ENCODE data around the gene OPTC.
"Not testable (repeated sequence)": the region's sequence is repeated elsewhere in the genome, so short reads cannot be mapped to it uniquely, and the experiment has no call there.

Gene OPTC

DNA sequence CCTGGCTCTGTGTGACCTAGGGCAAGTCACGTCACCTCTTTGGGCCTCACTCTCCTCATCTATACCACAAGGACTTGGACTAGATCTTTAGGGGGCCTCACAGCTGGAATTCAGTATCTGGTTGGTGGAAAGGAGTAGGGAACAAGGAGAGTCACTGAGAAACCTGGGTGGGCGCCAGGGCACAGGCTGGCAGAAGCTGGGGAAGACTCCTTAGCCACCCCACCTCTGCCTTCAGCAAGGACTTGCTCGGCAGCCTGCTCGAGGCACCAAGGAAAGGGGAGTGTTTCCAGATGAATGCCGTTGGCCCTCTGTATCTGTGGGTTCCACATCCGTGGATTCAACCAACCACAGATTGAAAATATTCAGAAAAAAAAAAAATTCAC is 1.2 kb upstream of the OPTC start:
- no peak for DNase-seq

DNA sequence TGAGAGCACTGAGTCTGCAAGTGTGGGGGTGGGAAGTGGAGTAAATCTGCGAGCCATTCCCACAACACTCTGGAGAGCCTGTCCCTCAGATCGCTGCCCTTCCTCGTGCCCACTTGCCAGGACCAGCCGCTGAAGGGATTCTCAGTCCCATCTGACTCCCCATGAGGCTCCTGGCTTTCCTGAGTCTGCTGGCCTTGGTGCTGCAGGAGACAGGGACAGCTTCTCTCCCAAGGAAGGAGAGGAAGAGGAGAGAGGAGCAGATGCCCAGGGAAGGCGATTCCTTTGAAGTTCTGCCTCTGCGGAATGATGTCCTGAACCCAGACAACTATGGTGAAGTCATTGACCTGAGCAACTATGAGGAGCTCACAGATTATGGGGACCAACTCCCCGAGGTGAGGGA is 1.9 kb downstream of the OPTC start:
- no peak for DNase-seq

DNA sequence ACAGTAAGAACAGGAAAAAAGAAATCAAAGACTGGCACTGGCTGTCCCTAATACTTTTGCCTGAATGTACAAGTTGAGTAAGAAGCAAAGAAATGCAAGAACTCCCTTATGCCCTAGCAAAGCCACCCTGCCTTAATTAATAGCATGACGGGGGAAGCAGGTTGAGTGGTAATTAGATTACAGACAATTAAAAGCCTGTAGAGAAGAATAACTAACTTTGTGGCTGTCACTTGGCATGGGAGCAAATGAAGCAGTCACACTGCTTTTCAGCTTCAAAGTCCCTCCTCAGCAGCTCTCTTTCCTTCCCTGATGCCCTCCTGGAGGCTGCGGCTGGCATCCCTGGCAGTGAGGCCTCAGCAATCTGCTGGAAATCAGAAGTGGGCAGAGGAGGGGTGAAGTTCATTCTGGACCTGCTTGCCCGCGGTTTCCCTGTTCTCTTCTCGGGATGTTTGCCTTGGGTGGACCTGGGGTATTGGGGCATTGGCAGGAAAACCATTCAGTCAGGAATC is 3.4 kb downstream of the OPTC start:
- DNase-seq, result no peak

DNA sequence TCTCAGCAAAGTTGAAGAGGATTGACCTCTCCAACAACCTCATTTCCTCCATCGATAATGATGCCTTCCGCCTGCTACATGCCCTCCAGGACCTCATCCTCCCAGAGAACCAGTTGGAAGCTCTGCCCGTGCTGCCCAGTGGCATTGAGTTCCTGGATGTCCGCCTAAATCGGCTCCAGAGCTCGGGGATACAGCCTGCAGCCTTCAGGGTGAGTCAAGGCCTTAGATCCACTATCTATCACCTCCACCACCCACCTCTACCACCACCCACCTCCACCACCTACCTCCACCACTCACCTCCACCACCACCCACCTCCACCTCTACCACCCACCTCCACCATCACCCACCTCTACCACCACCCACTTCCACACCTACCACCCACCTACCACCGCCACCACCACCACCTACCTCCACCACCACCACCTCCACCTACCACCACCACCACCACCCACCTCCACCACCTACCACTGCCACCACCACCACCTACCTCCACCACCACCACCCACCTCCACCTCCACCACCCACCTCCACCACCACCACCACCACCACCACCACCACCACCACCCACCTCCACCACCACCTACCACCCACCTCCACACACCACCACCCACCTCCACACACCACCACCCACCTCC is 5.8 kb downstream of the OPTC start:
- no peak for DNase-seq

DNA sequence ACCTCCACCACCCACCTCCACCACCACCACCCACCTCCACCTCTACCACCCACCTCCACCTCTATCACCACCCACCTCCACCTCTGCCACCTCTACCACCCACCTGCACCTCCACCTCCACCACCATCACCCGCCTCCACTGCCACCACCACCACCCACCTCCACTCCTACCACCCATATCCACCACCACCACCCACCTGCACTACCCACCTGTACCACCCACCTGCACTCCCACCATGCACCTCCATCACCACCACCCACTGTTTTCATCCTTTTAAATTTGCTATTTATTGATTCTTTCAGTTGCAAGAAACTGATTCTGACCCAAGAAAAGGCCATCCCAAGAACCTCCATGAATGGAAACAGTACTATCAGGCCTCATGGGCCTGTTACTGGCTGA is 6.3 kb downstream of the OPTC start:
- no peak for DNase-seq

DNA sequence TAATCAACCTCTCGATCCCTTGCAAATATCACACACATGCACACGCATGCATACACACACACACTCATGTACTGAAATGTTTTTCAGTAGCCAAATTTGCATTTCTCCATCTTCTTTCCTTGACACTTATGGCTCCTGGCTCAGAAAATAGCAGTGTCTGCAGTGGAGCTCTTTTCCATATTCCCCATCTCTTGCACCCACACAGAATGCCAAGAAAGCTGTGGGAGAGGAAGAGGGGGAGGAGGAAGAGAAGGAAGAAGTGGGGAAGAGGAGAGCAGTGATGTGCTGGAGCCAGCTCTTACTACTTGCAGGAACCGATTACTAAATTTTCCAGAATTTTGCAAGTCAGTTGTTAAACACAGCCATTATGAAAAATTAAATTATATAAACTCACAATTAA is 9.9 kb downstream of the OPTC start:
- DNase-seq, result no peak

DNA sequence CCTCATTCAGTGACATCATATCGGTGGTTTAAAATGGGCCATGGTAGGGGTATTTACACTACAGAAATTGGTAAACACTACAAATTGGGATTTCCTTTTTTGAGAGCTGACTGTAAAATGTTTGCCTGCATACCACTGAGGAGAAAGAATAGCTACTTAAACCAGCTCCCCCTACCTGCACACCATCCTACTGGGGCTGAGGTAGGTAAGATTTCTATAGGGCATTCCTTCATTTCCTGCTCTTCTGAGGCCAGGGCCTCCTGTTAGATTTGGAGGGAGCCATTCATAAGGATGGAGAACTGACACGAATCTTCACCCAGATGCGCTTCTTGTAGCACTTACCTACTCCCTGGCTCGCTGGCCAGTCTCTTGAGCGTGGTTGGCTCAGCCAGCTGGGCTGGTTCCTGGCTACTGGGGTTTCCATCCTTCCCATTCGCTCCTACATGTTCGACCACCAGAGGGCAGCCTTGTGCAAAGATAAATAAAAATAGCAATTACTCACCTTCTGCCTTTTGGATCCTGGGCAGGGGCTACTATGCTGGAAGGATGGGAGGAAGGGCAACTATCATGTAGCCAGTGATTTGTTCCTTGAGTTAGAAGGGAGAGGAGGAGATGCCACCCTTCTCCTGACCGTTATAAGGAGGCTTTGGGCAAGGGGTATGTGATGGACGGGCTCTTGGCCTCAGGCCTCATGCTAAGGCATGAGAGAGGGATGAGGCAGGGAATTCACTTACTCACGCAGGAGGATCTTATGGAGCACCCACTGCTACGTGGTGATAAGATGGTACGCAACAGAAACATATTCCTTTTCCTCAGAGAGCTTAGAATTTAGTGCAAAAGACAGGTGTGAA is 10.7 kb downstream of the OPTC start:
- peak; percentile 74 for DNase-seq

DNA sequence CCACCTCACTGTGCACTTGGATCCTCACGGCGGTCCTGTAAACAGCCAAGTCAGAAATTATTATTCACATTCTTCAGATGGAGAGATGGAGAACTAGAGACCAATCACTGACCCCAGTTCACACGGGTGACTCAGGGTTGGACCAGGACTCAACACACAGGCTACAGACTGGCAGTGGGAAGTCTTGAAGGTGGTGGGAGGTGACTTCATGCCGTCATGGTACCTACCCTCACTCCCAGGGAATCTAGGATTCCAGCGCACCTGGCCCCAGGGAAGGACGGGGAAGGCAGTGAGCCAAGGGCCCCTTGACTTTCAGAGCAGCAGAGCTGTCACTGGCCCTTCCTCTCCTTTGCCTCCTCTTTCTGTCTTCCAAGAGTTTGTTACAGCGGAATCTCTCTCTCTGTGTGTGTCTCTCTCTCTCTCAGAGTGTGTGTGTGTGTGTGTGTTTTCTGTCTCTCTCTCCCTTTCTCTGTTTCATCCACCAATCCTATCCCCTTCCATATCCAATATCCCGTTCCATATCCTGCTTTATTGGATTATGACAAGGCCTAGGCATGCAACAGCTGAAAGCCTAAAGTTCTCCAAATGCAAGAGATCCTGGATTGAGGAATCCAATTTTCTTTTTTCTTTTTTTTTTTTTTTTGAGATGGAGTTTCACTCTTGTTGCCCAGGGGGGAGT is 11.7 kb downstream of the OPTC start:
- DNase-seq, result no peak

DNA sequence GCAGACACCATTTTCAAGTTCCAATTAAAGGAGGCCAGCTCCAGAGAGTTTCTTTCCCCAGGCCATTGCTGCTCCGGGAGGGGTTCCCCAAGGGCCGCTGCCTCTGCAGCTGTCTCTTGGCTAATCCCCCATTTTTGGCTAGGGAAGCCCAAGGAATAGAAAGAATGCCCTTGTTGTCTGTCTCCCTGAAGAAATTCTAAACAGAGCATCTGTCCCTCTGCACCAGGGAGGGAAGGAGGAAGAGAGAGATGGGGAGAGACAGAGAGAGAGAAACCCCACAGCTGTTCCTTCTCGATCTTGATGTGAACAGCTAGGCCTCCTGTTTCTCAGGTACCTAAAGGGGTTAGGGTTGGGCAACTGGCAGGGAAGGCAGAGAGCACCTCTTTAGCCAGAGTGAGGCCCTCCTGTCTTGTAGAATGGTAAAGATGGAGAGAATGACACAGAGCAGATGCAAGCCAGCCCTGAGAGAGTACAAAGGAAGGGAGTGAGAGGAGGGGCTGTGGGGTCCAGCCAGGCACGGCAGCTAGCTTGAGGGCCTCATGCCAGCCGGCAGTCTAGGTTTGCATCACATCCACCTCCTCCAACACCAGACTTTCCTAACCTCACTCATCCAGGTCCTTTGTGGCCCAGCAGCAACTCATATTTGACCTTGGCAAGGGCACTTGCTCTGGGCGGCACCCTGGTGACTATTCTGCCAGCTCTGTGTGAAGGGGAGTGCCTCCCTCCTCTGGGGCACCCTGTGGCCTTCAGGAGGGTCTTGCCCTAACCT is 13.1 kb downstream of the OPTC start:
- DNase-seq, result no peak

DNA sequence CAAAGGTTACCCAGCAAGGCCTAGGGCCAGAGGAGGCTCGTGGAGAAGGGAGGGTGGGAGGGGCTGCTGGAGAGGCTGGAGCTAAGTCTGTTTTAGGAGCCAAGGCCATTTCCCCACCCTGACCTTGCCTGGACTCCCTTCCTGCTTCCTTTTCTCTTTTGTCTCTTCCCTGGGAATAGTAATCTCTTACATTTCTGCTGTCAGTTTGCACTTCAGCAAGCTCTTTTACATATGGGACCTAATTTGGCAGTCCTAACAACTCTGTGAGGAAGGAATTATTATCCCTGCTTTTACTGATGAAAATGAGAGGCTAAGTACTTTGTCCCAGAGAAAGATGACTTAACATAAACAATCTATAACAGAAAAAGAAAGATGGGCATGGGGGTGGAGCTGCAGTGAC is 13.8 kb downstream of the OPTC start:
- DNase-seq, result no peak

DNA sequence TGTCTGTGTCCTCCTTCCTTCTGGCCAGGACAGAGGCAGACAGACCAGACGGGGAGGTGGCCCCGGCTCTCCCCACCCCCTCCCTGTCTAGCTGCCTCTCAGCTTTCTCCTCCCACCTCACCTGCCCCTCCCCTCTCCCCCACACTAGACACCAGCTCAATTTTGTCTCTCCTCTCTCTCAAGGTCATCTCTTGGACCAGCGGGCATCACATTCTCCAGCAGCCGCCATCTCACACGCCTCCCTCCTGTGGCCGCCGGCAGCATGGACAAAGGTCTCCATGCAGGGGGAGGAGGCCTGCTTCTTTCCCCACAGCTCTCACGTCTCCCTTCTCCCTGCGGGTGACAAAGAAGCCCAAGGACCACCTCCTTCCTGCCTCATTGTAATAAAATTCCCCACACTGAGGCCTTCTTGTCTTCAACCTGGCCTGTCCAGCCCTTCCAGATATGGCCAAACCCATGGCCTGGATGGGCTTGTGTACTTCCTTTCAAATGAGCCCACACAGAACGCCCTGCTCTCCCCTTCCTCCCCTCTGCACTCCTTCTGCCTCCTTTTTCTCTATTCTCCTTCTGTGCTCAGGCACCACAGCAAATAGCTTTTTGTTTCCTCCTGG is 14.6 kb downstream of the OPTC start:
- DNase-seq, result no peak

DNA sequence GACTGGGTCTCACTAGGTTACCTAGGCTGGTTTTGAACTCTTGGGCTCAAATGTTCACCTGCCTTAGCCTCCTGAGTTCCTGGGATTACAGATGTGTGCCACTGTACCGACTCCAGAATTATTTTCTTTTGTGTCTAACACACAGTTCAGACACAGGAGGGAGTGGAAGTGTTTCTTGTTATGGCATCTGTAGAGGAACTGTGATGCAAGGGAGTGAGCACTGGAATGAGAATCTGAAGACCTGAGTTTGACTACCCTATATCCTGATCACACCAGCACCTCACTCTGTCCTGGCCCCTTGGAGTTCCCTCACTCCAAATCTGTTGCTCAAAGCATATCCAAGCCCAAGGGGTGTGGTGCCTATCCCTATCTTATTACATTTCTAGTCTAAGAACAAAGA is 15.2 kb downstream of the OPTC start:
- DNase-seq, result no peak

DNA sequence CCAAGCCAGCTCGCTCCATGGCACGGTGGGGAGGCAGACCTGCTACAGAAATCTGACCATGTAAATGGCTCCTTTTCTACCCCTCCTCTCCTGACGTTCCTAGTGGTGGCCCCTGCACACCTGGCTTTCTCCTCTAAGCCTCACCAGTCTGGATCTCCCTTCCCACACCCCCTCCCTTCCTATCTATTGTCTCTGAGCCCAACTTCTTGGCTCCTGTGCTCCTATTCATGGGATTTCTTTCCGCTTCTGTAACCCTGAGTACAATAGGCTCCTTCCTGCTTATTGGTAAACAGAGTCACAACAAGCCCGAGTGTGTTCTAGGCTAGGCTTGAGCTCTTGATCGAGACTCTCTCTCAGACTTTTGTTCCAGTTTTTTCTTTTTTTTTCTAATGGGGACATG is 17.6 kb downstream of the OPTC start:
- no peak for DNase-seq

DNA sequence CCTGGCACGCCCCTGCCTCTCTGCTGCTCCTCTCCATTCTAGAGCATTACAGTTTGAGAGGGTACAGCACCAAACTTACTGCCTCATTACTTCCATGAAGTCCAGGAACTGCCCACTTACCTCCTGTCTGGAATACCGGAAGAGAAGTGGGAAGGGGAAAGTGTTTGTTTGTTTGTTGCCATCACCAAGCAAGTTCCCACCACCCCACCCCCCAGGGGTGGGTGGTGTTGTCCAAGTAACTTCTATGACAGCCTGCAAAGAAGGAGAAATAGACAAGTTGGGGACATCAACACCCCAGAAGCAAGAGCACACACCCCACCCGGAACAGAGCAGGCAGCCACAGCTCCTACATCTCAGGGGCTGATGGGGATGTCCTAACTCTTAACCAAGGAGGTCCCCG is 18.0 kb downstream of the OPTC start:
- DNase-seq, result no peak

DNA sequence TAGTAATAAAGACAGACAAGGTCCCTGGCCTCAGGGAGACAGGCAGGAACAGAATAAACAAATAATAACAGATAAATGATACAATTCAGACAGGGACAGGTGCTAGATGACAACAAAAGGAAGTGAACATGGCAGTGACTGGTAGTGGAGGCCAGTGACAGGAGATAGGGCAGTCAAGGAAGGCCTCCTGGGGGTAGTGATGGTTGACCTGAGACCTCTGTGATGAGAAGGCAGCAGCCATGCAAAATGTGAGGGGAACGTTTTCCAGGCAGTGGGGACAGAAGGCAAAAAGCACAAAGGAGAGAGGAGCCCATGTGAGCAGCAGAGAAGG is 18.5 kb downstream of the OPTC start:
- DNase-seq, result no peak

DNA sequence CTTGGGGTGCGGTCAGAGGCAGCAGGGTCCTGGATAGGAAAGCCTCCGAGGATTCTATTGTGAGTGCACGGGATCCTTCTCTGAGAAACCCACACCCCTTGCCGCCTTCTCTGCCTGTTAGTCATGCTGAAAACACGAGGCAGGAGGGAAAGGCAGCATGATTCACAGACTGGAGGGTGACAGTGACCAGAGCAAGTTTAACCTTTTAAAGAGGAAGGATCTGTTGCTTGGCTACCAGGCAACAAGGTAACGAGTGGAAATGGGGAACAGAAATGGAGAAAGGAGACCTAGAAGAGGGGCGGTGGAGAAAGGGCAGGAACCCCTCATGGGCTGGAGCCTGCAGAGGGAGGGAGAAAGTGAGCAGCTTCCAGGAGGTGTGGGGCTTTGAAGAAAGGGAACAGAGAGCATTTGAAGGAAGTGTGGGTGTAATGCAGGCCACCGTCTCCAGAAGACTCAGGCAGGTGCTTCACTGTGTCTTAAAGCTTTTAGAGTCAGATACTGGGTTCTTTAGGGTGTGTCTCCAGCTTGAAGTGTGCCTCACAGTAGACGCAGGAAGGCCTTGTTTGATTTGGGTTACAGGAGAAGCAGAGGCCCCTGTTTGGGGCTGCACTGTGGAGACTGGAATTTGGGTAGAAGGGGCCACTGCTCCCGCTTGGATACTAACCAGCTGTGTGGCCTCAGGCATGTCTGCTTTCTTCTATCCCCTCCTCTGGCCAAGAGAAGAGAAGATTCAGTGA is 19.1 kb downstream of the OPTC start:
- no peak for DNase-seq

DNA sequence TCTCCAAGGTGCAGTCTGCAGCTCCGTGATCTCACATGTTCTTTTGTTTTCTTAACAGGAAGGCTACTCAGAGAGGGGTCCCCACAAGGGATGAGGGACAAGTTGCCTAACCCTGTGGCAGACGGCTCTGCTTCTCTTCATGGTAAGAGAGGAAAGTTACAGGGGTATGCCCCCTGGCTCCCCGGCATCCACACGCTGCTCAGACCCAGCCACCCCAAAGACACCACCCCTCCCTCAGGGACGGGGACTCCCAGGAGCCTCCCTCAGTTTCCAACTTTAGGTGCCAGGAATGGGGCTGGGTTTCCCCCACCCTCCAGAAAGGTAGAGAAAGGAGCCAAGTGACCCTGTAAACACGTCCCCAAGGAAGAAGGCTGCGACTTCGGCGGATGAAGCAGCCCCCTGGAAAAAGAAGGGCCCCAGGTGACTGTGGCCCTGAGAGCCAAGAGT is 19.7 kb downstream of the OPTC start:
- DNase-seq, result no peak

DNA sequence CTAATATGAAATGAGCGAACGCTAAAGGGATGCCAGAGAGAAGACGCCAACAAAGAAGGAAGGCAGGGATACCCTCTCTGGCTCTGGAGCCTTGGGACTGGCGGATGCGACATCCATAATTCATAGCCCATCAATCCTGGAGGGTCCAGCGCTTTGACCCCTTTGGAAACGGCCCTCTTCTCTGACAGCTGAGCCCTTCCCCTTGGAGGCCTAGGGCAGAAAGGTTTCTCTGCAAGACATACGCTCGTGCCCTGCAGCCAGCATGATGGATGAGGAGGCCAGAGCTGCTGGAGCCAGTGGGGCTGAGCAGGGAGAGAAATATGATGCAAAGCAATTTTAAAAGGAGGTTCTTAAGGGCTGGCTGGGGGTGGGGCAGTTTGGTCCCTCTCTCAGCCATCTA is 22.2 kb downstream of the OPTC start:
- DNase-seq, result no peak

DNA sequence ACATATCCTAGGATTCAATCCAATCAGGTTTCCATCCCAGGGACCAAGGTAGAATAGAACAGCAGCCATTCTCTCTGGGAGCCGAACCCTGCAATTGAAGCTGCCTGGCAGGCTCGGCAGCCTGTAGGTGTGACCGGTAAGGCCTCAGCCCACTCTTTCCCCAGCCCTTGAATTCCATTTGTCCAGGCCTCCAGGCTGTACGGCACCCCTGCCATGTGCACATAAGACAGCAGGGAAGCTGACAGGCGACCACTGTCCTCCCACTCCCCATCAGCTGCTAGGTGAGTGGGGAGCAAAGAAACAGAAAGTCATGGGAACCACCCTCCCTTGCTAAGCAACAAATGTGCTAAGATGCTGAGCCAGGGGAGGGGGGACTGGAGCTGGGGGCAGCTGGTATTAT is 23.0 kb downstream of the OPTC start:
- no peak for DNase-seq

DNA sequence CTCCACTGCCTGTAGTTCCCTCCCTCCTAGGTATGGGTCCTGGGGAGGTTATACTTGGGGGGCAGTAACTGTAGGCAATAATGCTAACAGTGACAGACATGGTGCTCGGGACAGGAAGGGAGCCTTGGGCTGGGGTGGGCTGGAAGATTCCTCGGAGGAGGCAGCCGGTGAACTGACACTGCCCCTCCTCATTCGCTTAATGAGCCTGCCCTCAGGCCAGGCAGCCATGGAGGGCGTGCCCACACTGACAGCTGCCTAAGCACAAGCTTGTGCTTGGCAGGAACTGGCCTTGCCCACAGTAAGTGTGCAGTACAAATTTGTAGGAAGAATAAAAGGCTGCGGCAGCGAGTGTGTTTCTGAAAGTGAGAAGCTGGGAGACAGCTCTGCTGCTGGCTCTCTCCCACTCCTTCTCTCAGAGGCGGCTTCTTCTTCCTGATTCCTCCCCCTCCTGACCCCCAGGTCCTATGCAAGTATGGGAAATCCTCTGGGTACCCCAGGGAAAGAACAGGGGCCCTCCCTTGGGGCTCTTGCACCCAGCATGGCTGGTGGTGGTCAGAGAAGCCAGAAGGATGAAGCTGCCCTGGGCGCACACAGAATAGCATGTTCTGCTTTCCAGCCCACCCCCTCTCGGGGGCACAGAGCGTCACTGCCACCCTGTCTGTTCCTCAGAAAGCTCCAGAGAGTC is 23.6 kb downstream of the OPTC start:
- DNase-seq, result no peak

DNA sequence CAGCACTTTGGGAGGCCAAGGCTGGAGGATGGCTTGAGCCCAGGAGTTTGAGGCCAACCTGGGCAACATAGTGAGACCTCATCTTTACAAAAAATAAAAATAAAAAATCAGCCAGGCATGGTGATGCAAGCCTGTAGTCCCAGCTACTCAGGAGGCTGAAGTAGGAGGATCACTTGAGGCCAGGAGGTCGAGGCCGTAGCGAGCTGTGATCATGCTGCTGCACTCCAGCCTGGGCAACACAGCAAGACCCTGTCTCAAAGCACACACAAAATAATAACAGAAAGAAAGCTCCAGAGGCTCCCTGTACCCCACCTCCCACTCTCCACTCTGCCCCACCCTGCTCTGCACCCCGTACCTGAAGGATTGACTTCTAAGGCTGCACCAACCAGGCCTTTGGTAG is 24.2 kb downstream of the OPTC start:
- DNase-seq, result not testable (repeated sequence)
